GM23248 (cell line): ENCODE measurements around the gene CLCNKA.

Experiments used
- EZH2 ChIP-seq: fragments of 200-600 bp; sonication (generic); IDR thresholded peaks from 2 replicates; pipeline ENCODE4 v1.6.1; 2018; ENCODE audit warnings: antibody characterized with exemption, mild to moderate bottlenecking; ENCODE audit not compliant: insufficient read depth, poor library complexity, severe bottlenecking
- EZH2phosphoT487 ChIP-seq: fragments of 200-600 bp; sonication (generic); IDR thresholded peaks from 2 replicates; pipeline ENCODE4 v1.6.1; 2018; ENCODE audit warnings: antibody characterized with exemption, moderate library complexity, mild to moderate bottlenecking, low read depth; ENCODE audit not compliant: insufficient read depth

DNA sequence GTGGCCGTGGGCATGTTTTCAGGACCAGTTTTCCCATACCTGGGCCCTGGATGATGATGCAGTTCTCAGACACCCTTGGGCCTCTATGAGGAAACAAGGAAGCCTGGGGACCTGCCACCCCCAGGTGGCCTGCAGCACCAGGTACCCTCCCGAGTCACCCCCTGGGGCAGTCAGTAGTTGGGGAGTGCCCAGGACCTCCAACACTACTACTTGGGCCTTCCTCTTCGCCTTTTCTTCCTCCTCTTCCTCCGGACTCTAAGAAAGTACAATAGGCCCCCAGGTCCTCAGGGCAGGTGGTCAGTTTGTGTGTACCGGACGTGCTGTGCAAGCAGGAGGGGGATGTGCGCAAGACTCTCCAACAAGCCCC, 29.7 kb upstream of the CLCNKA start:
- TF ChIP-seq EZH2phosphoT487 (no peak), EZH2 (no peak)
